ENCODE data around the gene SURF6.
A peak's percentile ranks its signal among the peaks of the same experiment; 100 is the strongest.

The SURF6 gene

DNA sequence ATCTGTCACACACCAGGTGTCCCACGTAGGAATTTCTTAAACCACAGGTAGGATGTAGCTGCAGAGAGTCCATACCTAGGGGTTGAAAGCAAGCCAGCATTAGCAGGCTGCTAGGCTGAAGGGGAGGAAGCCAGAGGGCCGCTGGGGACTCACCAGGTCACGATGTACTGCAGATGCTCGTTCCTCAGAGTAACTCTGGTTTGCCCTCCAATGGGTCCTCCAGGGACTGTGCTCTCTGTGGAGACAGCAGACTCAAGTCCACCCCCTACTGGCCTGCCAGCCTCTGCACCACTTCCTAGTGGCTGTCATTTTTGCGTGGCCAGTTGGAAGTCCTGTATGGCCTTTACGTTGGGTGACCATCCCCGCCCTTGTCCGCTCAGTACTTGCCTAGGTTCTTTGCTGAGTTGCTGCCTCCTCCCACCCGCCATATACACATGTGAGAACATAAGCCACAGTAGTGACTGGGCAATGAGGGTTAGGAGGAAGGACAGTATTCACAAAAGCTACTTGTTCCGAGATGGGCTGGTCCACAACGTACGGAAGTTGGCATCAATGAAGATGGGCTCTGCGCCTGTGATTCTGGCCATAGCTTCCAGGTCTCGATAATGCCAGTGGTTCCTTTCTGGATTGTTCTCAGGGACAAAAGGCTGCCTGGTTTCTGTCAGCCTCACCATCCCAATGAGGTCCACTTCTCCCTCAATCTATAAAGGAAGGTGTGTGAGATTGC lies 16.1 kb upstream of the SURF6 start:
- no peak for TF ChIP-seq TAF1 (IDR thresholded peaks at IDR 0.05; ENCODE audit: borderline replicate concordance, insufficient read depth, low read length)
- TF ChIP-seq FOXP2 (optimal IDR thresholded peaks at IDR 0.05; ENCODE audit: borderline replicate concordance, extremely low read depth, extremely low read length, insufficient read depth) = no peak
- peak; percentile 55 for TF ChIP-seq POLR2AphosphoS5 (IDR thresholded peaks at IDR 0.05; ENCODE audit: low read depth, low read length)
- TF ChIP-seq, protein P1, sequence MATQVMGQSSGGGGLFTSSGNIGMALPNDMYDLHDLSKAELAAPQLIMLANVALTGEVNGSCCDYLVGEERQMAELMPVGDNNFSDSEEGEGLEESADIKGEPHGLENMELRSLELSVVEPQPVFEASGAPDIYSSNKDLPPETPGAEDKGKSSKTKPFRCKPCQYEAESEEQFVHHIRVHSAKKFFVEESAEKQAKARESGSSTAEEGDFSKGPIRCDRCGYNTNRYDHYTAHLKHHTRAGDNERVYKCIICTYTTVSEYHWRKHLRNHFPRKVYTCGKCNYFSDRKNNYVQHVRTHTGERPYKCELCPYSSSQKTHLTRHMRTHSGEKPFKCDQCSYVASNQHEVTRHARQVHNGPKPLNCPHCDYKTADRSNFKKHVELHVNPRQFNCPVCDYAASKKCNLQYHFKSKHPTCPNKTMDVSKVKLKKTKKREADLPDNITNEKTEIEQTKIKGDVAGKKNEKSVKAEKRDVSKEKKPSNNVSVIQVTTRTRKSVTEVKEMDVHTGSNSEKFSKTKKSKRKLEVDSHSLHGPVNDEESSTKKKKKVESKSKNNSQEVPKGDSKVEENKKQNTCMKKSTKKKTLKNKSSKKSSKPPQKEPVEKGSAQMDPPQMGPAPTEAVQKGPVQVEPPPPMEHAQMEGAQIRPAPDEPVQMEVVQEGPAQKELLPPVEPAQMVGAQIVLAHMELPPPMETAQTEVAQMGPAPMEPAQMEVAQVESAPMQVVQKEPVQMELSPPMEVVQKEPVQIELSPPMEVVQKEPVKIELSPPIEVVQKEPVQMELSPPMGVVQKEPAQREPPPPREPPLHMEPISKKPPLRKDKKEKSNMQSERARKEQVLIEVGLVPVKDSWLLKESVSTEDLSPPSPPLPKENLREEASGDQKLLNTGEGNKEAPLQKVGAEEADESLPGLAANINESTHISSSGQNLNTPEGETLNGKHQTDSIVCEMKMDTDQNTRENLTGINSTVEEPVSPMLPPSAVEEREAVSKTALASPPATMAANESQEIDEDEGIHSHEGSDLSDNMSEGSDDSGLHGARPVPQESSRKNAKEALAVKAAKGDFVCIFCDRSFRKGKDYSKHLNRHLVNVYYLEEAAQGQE (IDR thresholded peaks at IDR 0.05; ENCODE audit: insufficient read depth in 1 of 2, low read depth in 2 of 2, low read length in 2 of 2) = no peak
- peak; percentile 10; the same call in 1 of the 2 replicates for TF ChIP-seq SIN3A (IDR thresholded peaks at IDR 0.05; ENCODE audit: borderline replicate concordance, insufficient read depth, low read length)

DNA sequence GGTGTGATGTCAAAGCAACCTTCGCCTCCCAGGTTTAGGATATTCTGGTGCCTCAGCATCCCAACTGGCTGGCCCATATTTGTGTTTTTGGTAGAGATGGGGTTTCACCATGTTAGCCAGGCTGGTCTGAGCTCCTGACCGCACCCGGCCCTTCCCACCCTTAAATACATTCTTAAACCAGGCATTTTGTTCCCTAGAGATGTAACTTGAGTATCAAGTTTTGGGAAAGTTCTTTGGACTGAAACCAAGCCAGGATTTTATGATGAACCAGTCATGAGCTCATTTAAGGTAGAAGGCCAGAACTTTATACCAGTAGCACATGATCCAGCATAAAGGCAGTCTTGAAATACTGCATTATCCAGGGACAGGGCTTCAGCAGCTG lies 15.5 kb upstream of the SURF6 start:
- TF ChIP-seq POLR2AphosphoS5 (IDR thresholded peaks at IDR 0.05; ENCODE audit: low read depth, low read length) (no peak), TAF1 (IDR thresholded peaks at IDR 0.05; ENCODE audit: borderline replicate concordance, insufficient read depth, low read length) (no peak), FOXP2 (optimal IDR thresholded peaks at IDR 0.05; ENCODE audit: borderline replicate concordance, extremely low read depth, extremely low read length, insufficient read depth) (no peak), SIN3A (IDR thresholded peaks at IDR 0.05; ENCODE audit: borderline replicate concordance, insufficient read depth, low read length) (no peak)
- TF ChIP-seq, protein P1 (IDR thresholded peaks at IDR 0.05; ENCODE audit: insufficient read depth in 1 of 2, low read depth in 2 of 2, low read length in 2 of 2) = no peak

DNA sequence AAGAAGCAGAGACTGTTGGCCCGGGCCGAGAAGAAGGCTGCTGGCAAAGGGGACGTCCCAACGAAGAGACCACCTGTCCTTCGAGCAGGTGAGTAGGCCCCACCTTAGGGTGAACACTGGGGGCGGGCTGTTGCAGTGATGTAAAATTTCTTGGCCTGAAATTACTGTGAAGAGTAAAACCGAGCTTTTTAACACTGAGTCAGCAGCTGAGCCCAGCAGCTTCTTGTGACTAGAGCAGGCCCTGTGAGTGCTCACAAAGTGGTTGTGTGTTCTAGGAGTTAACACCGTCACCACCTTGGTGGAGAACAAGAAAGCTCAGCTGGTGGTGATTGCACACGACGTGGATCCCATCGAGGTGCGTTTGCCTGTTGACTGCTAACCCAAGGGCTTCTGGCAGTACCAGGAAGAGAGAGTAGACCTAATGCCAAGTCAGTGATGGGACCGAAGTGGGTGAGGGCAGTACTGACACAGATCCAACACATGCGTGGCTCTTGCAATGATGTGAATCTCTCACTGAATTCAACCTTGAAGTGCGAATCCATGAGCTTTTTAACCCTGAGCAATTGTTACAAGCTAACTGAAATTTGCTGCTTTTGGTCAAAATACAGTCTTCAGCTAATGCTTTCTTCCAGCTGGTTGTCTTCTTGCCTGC lies 14.1 kb upstream of the SURF6 start:
- TF ChIP-seq TAF1 (IDR thresholded peaks at IDR 0.05; ENCODE audit: borderline replicate concordance, insufficient read depth, low read length) (no peak), FOXP2 (optimal IDR thresholded peaks at IDR 0.05; ENCODE audit: borderline replicate concordance, extremely low read depth, extremely low read length, insufficient read depth) (no peak), SIN3A (IDR thresholded peaks at IDR 0.05; ENCODE audit: borderline replicate concordance, insufficient read depth, low read length) (no peak), POLR2AphosphoS5 (IDR thresholded peaks at IDR 0.05; ENCODE audit: low read depth, low read length) (no peak; the same call in 1 of the 2 replicates)
- TF ChIP-seq, protein P1 (IDR thresholded peaks at IDR 0.05; ENCODE audit: insufficient read depth in 1 of 2, low read depth in 2 of 2, low read length in 2 of 2) = no peak

DNA sequence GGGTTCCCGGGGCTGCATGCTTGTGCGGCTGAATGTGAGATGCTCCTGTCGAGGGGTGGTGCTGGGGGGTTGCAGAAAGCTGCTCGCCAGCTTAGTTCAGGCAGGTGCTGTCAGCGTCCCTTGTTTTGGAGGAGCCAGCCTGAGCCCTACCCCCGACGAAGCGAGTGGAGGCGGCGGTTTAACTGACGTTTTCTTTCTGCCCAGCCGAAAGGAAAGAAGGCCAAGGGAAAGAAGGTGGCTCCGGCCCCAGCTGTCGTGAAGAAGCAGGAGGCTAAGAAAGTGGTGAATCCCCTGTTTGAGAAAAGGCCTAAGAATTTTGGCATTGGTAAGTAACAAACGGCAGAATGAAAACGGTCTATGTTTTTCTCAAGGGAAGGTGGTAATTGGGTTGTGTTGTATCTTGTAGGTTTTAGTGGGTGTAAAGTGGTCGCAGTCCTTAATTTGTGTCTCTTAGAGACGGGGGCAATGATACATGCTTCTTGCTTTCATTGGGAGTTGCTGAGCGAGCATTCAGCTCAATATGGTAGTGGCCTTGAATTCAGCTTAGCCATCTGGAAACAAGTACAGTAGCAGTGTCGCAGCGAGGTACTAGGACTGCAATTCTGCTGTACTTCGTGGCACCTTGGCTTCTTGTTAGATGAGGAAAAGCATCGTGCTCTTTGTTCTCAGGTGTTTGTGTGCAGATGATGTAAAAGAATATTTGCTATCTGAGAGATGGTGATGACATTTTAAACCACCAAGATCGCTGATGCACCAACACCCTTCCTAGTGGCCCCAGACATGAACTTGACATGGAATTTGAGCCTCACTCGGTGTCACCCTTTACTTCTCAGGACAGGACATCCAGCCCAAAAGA lies 13.0 kb upstream of the SURF6 start:
- TF ChIP-seq FOXP2 (optimal IDR thresholded peaks at IDR 0.05; ENCODE audit: borderline replicate concordance, extremely low read depth, extremely low read length, insufficient read depth) (no peak), POLR2AphosphoS5 (IDR thresholded peaks at IDR 0.05; ENCODE audit: low read depth, low read length) (no peak; the same call in 1 of the 2 replicates), SIN3A (IDR thresholded peaks at IDR 0.05; ENCODE audit: borderline replicate concordance, insufficient read depth, low read length) (no peak), TAF1 (IDR thresholded peaks at IDR 0.05; ENCODE audit: borderline replicate concordance, insufficient read depth, low read length) (no peak)
- TF ChIP-seq, protein P1 (IDR thresholded peaks at IDR 0.05; ENCODE audit: insufficient read depth in 1 of 2, low read depth in 2 of 2, low read length in 2 of 2) = no peak

All from PFSK-1 (cell line).